Breast epithelium (tissue), 4 donors: ENCODE measurements around the gene PRKG1. TPM values are rescaled to one million over a fixed set of nuclear protein-coding genes. Genes with fewer than 3 reads are reported as not detected.
A peak's percentile ranks its signal among the peaks of the same experiment; 100 is the strongest.

Experiments
- DNase-seq, 2 donors: peaks; one replicate each; pipeline ENCODE4 v3.0.0-alpha.2; 2019; ENCODE audit warnings: low spot score in 2 of 2
- H3K27ac ChIP-seq, 2 donors: fragments of 200-600 bp; sonication (generic) in 1 of 2; one replicate each; pipeline ENCODE4 v1.5.1; 2016 to 2019; ENCODE audit warnings: mild to moderate bottlenecking in 1 of 2
- H3K27me3 ChIP-seq, 2 donors: fragments of 200-600 bp; sonication (generic) in 1 of 2; one replicate each; pipeline versions ENCODE4 v1.5.1 to v1.6.0; 2017 to 2019; ENCODE audit warnings: control low read depth in 1 of 2, mild to moderate bottlenecking in 1 of 2
- H3K36me3 ChIP-seq: fragments of 200-600 bp; one replicate; pipeline ENCODE4 v1.5.1; 2019
- H3K4me1 ChIP-seq, 2 donors: fragments of 200-600 bp; sonication (generic); one replicate each; pipeline ENCODE4 v1.5.1; 2016 to 2019; ENCODE audit warnings: control low read depth in 1 of 2
- H3K4me3 ChIP-seq, 3 donors: fragments of 200-600 bp; sonication (generic); 1 replicate in 2 of 3; 2 replicates in 1 of 3; pipeline ENCODE4 v1.5.1; 2016 to 2019; ENCODE audit warnings: mild to moderate bottlenecking in 3 of 3, moderate library complexity in 2 of 3
- H3K9me3 ChIP-seq, 2 donors: fragments of 200-600 bp; sonication (generic) in 1 of 2; one replicate each; pipeline ENCODE4 v1.5.1; 2016 to 2019; ENCODE audit warnings: control low read depth in 1 of 2
- CTCF ChIP-seq, 3 donors: fragments of 450-650 bp; IDR thresholded peaks; one replicate each; pipeline ENCODE4 v1.5.1; 2016 to 2017; ENCODE audit warnings: antibody characterized with exemption in 3 of 3, mild to moderate bottlenecking in 3 of 3, moderate library complexity in 3 of 3
- POLR2A ChIP-seq: fragments of 450-650 bp; IDR thresholded peaks from one replicate; pipeline ENCODE4 v1.6.1; 2016; ENCODE audit warnings: antibody characterized with exemption, mild to moderate bottlenecking, moderate library complexity
- POLR2AphosphoS5 ChIP-seq, 3 donors: sonication (generic); formaldehyde crosslinking; IDR thresholded peaks; one replicate each; pipeline ENCODE4 v1.6.1; 2017; ENCODE audit warnings: antibody characterized with exemption in 3 of 3
- intact Hi-C: fragments of 100-400 bp; cut with DNase I; formaldehyde crosslinking; loops from one replicate; pipeline ENCODE4 v1.15.1; 2023; ENCODE audit warnings: low total_unique reads
- total RNA-seq, 3 donors: library from RNA; depleted of rRNA; stranded (reverse); fragments of >200 nt; gene quantifications; one replicate each; pipeline ENCODE4 v1.1.0, GENCODE V29; 2016

Gene PRKG1
- total RNA-seq, 3 donors from 2014 or later: 10.9 to 36.9 (median 19.7) TPM

DNA sequence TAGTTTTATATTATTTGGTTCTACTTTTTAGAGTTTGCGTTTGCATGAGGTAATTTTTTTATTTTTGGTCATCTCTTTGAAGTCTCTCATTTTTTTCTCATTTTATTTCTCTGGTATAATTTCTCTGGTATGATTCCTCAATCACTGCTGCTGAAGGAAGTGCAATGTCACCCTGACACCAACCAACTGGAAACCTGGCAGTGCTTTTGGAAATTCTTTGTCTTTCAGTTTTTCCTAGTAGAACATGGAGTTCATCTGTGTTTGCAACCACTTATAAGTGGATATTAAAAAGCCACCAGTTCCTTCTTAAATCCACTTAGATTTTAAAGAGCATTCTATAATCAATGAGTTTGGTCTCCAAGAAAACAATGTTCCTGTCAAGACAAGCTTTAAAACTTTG is 291.8 kb downstream of the PRKG1 start:
- Histone ChIP-seq H3K36me3 (no peaks in the 10 kb centered on the region), H3K27me3 (no peaks in the 10 kb centered on the region), H3K4me1 (no peaks in the 10 kb centered on the region), H3K4me3 (no peak overlapping the region), H3K27ac (no peak overlapping the region), H3K9me3 (no peaks in the 10 kb centered on the region)
- intact Hi-C loops: no loop called here
- TF ChIP-seq CTCF (IDR thresholded peaks at IDR 0.05) (no peak), POLR2AphosphoS5 (IDR thresholded peaks at IDR 0.05) (no peak), POLR2A (no peak)
- no peak for DNase-seq

GRCh38 chr10:51367127-51367526 is 292.8 kb downstream of the PRKG1 start:
- H3K27ac ChIP-seq: peak overlapping the region in 1 of 2 donors; percentile 20
- no peaks in the 10 kb centered on the region for H3K27me3 ChIP-seq
- intact Hi-C loops: no loop called here
- H3K4me3 ChIP-seq: peak overlapping the region; percentile 4 to 18 (median 14)
- DNase-seq: no peak
- TF ChIP-seq CTCF (IDR thresholded peaks at IDR 0.05) (no peak), POLR2AphosphoS5 (IDR thresholded peaks at IDR 0.05) (no peak), POLR2A (no peak)
- no peaks in the 10 kb centered on the region for H3K36me3 ChIP-seq
- H3K9me3 ChIP-seq: no peaks in the 10 kb centered on the region
- H3K4me1 ChIP-seq: no peaks in the 10 kb centered on the region

- Histone ChIP-seq H3K27ac (no peak overlapping the region), H3K4me1 (no peaks in the 10 kb centered on the region), H3K4me3 (peak overlapping the region in 1 of 3 donors; percentile 18), H3K9me3 (no peaks in the 10 kb centered on the region), H3K27me3 (no peaks in the 10 kb centered on the region), H3K36me3 (no peaks in the 10 kb centered on the region)
- no peak for DNase-seq
- TF ChIP-seq POLR2A (no peak), POLR2AphosphoS5 (IDR thresholded peaks at IDR 0.05) (no peak), CTCF (IDR thresholded peaks at IDR 0.05) (no peak)
- intact Hi-C loops: no loop called here
These were observed 293.4 kb downstream of the PRKG1 start for GRCh38 chr10:51367694-51368093.

GRCh38 chr10:51368943-51369342 is 294.7 kb downstream of the PRKG1 start:
- no peaks in the 10 kb centered on the region for H3K27me3 ChIP-seq
- no peaks in the 10 kb centered on the region for H3K9me3 ChIP-seq
- no peak overlapping the region for H3K27ac ChIP-seq
- DNase-seq: no peak
- no peak overlapping the region for H3K4me3 ChIP-seq
- intact Hi-C loops: no loop called here
- no peaks in the 10 kb centered on the region for H3K4me1 ChIP-seq
- H3K36me3 ChIP-seq: no peaks in the 10 kb centered on the region
- no peak for TF ChIP-seq CTCF (IDR thresholded peaks at IDR 0.05)
- TF ChIP-seq POLR2AphosphoS5 (IDR thresholded peaks at IDR 0.05): no peak
- no peak for TF ChIP-seq POLR2A

GRCh38 chr10:51369903-51370302 is 295.6 kb downstream of the PRKG1 start:
- H3K9me3 ChIP-seq: no peaks in the 10 kb centered on the region
- no peak overlapping the region for H3K27ac ChIP-seq
- TF ChIP-seq POLR2A (no peak), POLR2AphosphoS5 (IDR thresholded peaks at IDR 0.05) (no peak), CTCF (IDR thresholded peaks at IDR 0.05) (no peak)
- no peak for DNase-seq
- intact Hi-C loops: no loop called here
- H3K27me3 ChIP-seq: no peaks in the 10 kb centered on the region
- H3K4me3 ChIP-seq: no peak overlapping the region
- H3K36me3 ChIP-seq: no peaks in the 10 kb centered on the region
- no peaks in the 10 kb centered on the region for H3K4me1 ChIP-seq
